Activated CD4-positive, alpha-beta T cell treated with anti-CD3 and anti-CD28 coated beads, Interleukin-2, amount 50 U/mL, for 48 hours (primary cell): ENCODE measurements around the gene PSMD1.
A peak's percentile ranks its signal among the peaks of the same experiment; 100 is the strongest.
"Not testable (repeated sequence)": the region's sequence is repeated elsewhere in the genome, so short reads cannot be mapped to it uniquely, and the experiment has no call there.

Experiments
- DNase-seq, 2 experiments: peaks; one replicate each; pipeline ENCODE4 v3.0.0-alpha.2; 2020

PSMD1 gene

DNA sequence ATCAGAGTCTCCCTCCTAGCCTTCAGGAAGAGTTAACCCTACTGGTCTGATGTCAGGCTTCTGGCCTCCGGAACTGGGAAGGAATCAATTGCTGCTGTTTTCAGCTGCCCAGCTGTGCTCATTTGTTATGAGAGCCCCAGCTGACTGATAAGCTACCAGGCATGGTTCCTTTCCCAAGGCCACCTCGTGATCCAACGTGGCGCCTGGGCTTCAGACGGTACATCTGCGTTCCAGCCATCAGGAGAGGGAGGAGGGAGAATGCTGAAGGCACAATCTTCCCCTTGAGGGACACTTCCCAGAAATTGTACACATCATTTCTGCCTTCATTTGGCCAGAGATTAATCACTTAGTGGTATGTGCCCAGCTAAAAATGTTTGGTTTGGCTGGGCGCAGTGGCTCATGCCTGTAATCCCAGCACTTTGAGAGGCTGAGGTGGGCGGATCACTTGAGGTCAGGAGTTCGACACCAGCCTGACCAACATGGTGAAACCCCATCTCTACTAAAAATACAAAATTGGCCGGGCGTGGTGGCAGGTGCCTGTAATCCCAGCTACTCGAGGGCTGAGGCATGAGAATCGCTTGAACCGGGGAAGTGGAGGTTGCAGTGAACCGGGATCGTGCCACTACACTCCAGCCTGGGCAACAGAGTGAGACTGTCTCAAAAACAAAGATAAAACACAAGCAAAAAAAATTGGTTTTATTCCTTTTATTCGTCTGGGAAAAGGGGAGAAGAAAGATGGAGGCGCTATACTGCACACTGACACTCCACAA lies 131.3 kb downstream of the PSMD1 start:
- no peak for DNase-seq

DNA sequence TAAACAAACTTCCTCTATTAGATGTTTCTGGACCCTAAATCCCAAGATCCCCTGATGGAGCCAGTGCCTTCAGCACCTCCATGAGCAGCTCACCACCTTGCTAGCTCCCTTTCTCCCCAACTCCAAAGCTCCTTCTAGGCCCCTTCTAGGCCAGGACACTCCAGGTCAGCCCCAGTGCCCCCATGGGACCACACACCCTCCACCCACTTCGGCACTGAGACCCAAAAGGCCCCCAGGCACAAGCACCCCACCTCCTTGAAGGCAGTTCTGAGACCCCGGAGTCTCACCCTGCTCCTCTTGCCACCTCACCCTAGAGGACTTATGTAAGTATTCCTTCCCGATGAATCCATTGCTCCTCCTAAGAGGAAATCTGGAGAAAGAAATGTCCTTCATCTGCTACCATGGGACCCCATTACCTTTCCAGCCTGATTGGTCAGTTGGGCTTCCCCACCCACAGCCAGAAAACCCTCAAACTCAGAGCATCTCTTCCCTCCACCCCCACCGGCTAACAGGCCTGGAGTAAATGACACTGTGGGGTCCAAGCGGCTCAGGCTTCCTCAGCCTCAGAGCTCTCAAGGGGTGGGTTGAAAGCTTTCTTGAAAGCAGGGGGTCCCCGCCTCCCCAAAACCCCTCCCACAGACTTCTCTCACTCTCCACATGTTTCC lies 132.0 kb downstream of the PSMD1 start:
- DNase-seq: no peak

DNA sequence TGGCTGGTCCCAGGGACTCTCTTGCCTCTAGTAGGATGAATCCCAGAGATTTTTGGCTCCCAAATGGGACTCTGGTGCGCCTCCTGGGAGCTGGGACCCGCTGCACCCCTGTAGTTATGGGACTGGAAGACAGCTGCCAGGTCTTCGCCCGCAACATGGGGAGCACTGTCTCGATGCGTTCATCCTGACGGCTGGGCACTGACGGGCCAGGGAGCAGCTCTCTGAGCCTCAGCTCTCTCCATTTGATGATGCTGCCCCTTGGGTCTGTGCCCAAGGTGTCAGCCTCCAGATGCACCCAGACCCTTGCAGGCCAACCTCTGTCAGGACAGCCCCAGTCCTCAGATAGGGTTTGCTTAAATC lies 132.5 kb downstream of the PSMD1 start:
- DNase-seq: no peak

DNA sequence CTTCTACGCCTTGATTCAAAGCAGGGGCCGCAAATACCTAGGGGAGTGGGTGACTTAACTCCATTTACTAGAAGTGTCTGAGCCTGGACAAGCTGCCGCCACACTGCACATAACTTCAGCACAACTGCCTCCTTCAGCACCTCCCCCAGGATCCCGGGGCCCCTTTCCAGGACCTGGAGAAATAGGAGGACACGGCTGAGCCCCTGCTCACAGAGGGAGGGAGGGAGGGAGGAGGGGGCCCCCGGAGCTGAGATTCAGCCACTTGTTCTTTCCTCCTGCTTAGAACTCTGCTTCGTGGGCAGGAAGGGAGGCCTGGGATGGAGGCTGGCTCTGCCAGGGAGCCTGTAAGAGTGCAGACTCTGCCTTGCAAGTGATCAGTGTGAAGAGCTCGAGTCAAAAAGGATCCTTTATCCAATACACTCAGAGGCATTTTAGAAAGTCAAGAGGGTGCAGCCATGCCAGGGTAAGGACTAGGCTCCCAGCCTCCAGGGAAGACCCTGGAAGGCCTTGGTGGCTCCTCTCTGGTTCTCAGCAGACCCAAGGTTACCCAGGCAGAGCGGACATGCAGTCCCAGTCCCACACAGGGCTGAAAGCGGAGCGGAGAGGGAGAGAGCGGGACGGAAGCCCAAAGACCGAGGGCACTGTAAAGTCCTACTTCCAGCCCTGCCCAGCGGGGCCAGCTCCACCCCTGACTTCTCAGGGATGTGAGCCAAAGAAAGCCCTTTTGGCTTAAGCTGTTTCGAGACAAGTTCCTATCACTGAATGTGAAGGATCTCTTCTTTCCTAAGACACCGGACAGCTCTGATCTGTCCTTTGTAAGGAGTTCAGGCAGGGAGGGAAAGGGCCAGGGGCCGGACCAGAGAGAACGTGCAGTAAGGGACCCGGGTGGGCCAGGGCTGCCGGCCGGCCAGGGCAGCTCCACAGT lies 133.2 kb downstream of the PSMD1 start:
- no peak for DNase-seq

DNA sequence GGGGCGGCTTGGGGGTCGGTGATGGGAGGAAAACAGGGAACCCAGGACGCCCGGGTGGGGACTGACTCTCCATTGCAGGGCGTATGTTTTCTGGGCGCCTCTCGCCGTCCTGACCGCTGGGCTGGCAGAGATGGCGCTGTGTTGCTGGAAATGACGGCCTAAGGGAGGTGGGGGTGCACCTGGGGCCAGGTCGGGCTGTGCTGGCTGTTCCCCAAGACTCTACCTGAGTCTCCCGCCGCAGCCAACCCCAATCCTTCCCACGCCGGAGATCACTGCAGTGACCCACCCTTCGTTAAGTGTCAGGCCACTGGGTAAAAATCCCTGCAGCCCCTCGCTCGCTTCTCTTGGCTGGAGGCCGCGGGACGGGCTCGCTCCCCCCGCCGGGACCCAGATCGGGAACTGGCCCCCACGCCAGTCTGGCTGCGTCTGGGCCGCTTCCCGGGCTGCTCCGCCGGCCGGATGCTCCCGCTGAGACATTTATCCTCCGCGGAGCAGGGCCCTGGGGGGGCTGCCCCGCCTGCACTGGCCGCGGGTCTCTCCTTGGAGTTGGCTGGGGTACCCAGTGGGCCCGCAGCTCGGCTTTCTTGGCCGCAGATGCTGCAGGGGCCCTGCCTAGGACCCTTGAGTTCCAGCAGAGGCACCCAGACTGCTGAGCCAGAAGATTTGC lies 134.0 kb downstream of the PSMD1 start:
- DNase-seq: no peak

DNA sequence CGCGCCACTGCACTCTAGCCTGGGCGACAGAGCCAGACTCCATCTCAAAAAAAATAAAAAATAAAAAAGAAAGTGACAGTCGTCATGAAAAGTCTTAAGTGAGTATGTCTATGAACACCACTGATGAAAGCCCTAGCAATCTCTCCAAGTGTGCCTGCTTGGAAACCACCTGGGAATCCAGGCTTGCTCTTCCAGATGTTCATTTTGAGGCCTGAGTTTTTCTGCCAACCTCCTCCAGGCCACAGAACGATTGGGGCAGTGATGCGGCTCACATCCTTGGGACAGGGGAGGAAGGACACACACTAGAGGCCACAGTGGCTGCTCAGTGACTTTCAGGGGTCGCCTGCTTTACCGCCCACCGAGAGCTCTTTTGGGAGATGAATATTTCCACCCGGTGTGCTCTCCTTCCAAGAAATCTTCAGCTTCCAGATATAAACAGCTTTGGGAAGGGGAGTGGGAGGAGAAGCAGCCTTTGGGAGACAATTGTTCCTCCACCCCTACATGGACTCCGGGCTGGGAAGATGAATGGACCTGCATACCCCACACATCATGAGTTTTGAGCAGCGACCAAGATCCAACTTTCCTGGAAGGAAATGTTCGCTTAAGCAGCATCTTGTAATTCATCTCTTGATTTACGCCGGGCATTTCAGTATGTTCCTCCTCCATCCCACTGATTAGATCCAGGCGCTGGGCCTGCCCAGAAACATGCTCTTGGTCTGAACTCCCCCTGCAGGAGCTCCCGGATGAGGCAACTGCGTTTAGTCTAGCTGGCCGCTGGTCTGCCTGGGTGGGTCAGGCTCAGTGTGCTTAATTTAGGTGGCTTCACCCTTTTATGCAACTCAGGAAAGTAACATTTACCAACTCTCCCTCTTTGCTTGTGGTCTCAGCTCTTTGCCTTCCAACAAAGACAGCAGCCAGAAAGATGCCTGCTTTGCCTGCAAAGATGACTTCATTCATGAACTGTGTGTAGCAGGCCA lies 135.5 kb downstream of the PSMD1 start:
- DNase-seq: no peak

DNA sequence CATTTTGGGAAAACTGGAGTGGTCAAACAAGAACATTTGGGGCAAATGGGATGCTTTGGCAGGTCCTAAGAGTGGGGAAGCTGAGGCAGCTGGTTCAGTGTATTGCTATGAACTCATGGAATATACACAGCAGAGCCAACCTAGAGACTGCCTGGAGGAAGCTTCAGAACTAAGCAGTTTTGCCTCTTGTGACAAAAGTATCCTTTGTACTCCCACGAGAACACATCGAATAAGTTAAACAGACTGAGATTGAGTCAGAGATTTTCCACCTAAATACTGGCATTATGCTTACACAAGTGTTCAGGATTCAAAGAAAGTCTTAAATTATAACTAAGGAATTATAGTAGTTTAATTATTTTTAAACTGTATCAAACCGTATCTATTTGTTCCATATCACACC lies 136.5 kb downstream of the PSMD1 start:
- no peak for DNase-seq

DNA sequence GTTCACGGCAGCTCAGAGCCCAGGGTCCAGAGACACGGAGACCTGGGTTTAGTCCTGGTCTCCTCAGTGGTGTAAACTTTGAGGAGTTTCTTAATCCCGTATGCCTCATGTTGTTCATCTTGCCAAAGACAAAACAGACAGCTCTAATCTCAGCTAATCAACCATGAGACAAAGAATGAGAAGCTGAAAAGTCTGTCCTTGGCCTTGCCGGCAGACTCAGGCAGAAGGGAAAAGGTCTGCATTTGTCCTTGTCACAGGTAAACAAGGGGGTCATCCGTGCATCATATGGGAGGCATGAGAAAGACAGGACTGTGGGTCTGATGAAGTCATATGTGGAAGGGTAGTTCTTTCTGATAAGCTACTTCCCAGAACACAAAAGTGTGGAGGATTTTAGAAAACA lies 139.9 kb downstream of the PSMD1 start:
- no peak for DNase-seq

DNA sequence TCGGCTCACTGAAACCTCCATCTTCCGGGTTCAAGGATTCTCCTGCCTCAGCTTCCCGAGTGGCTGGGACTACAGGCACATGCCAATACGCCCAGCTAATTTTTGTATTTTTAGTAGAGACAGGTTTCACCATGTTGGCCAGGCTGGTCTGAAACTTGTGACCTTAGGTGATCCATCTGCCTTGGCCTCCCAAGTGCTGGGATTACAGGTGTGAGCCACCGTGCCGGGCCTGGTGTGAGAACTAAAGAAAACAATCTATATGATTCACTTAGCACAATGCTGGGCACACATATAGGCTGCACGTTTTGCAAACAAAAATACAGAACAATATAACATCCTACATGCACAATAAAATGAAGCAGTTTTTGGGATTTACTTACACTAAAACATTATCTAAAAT lies 140.5 kb downstream of the PSMD1 start:
- DNase-seq: not testable (repeated sequence)

DNA sequence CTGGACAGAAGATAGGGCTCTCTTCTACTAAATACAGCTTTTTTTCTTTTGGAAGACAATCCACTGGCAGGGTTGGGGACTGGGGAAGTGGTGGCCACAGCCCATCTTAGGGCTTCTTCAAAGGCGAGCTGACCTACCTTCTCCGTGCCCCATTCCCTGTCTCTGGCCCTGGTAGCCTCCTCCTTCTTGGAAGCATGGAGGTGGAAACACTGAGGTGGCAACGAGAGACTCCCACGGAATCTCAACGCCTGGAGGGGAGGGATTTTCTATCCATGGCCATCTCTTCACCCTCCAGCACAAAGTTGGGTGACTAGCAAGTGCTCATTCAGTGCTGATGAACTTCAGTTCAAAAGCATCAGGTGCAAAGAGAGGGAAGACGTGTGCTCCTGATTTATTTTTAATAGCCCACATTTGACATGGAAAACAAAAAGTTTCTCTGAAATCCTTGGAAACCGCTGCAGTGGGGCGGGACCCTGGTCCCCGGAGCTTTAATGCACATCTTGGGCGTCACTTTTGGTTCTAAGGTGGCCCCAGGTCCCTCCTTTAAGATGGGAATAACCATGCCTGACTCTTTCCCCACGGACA lies 141.1 kb downstream of the PSMD1 start:
- DNase-seq: no peak

DNA sequence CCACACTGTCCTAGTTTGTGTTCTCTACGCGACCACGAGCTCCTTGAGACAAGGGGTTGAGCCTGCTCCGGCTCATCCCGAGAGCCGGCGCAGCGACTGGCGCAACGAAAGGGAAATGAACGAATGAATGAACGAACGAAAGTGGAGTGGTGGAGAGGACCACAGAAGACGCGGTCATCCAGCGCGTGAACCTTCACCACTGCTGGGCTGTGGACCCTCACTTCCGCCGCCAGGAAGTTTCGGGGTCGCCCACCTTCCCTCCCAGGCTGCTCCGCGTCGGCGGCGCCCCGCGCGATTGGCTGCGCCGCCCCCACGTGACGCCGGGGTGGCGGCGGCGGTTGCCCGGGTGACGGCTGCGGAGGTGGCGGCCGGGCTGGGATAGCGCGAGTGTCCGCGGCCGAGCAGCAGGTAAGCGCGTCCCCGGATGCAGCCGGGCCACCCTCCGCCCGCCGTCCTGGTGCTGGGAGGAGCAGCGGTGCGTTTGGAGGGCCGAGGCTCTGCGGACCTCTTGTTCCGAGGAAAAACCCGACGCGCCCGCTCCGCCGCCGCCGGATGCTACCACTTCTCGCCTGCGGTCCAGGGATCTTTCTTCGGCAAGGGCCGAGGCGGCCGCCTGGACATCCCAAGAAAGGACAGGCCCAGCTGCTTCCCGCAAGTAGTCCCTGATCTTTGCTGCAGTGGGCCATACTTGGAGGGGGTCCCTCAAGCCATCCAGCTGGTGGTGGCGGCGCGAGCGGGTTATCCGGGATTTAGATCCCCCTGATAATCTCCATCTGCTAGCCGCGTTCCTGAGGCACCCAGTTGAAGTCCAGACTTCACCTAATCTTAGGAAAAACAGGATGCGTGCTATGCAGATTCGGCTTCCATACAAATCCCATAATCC lies 141.9 kb downstream of the PSMD1 start, which contains the start of gene ARMC9:
TSS of gene ARMC9 (plus strand) at position 341 of the 883 bp plus-strand sequence. CDS start 7,608 bp downstream, outside the sequence.
- DNase-seq: peak; percentile 74 to 80

DNA sequence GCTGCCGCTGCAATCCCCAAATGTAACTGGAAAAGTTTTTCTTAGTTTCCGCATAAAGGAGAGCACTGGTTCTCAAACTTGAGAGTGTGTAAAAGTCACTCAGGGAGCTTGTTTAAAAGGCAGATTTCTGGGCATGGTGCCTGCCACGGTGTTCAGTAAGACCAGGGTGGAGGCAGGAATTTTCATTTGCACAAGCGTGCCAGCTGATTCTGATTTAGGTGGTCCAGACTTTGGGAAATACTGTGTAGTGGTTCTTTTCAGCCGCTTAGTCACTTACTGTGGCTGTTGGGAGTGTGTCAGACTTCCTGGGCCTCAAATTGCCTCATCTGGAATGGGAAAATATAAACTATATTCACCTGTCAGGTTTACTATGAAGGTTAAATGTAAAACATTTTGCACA lies 142.6 kb downstream of the PSMD1 start:
- no peak for DNase-seq

DNA sequence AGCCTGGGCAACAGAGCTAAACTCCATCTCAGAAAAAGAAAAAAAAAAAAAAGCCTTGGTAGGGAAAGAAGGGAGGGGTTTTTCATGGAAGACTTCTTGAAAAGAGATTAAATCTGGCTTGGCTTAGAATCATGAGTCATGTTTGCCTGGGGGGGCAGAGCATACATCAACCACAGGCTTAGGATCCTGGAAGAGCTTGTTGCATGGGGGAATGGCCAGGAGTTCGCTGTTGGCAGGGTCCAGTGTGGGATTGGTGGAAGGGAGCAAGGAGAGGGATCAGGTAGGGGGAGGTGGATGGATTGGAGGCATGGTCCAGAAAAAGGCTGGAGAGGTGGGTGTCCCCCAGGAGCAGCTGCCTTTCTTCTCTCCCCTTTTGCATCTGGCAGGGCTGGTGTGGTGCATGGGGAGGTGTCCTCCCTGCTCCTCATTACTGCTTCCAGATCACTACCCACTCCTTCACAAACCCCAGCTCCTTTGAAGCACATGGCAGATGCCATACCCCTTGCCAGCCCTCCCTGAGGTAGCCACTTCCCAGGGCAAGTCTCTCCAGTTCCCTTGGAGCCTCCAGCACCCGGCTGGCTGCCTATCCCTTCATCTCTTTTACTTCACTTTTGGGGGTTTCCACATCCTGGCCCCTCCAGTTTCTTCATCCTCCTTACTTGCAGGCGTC lies 144.3 kb downstream of the PSMD1 start:
- DNase-seq: no peak

DNA sequence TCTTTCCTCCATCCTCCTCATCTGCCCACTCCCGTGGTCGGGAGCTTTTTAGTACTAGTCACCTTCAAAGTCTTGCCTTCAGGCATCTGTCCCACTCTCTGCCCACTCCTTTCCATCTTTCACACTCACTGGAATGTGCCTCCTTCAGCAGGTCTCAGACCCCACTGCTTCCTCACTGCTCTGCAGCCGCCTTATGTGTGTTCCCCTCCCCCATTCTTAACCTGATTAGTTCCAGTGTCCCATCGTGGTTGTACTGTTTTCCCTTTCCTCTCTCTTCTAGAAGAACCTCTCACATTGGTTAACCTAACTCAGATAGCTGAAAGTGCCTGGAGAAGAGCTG lies 144.8 kb downstream of the PSMD1 start:
- DNase-seq: no peak

DNA sequence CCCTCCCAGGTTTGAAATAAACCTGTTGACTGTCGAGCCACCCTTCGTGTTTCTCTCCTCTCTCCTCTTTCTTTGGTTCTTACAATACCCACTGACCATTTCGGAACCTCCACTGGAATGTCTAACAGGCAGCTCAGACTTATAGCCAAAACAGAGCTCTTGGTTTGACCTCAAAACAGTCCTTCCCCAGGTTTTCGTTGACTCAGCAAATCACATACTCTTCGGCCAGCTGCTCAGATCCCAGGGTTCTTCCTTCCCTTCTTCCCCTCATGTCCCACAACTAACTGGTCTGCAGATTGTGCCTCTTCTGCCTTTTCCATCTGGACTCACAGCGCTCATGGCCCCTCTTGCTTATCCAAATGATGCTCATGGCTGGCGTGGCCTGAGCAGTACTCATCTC lies 146.4 kb downstream of the PSMD1 start:
- DNase-seq: no peak

DNA sequence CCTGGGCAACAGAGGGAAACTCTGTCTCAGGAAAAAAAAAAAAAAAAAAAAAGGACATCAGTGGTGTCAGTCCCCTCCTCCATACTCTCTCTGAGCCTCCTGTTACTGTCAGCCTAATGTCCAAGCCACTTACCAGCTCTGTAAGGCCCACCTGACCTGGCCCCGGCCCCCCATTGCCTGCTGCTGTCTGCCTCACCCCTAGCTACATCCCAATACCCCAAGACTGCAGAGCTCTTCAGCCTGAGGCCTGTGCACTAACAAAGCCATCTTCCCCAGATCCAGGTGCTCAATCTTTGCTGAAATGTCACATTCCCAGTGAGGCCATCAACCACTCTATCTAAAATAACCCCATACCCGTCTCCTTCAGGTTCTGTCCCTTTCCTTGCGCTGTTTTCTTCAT lies 147.5 kb downstream of the PSMD1 start:
- DNase-seq: no peak

DNA sequence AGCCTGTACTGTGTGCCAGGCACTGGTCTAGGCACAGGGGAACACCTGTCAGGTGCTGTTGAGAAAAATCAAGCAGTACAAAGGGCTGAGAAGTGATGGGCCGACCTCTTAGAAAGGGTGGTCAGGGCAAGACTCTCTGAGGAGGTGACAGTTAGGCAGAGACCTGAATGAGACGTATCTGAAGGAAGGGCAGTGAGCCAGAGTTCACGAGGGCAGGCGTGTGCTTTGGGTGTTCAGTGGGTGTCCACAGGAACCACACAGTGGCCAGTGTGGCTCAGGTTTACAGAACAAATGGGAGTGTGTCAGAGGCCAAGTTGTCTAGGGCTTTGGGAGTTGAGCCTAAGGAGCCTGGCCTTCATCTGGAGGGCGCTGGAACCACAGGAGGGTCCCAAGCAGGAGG lies 147.9 kb downstream of the PSMD1 start:
- DNase-seq: no peak

DNA sequence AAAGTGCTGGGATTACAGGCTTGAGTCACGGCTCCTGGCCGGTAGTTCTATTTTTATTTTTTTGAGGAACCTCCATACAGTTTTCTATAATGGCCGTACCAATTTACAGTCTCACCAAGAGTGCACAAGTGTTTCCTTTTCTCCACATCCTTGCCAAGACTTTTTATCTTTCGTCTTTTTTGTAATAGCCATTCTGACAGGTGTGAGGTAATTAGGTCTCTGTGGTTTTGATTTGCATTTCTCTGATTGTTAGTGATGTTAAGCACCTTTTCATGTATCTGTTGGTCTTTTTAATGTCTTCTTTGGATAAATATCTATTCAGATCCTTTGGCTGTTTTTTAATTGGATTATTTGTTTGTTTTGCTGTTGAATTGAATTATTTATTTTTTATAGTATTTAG lies 151.1 kb downstream of the PSMD1 start:
- DNase-seq: no peak

DNA sequence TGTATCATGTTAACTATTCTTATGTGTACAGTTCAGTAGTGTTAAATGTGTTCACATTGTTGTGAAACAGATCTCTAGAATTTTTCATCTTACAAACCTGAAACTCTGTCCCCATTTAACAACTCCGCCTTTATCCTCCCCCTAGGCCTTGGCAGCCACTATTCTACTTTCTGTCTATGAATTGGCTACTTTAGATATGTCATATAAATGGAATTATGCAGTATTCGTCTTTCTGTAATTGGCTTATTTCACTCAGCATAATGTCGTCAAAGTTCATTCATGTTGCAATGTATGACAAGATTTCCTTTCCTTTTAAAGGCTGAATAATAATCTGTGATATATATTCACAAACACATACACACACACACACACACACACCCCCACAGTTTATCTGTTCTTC lies 154.1 kb downstream of the PSMD1 start:
- DNase-seq: no peak

DNA sequence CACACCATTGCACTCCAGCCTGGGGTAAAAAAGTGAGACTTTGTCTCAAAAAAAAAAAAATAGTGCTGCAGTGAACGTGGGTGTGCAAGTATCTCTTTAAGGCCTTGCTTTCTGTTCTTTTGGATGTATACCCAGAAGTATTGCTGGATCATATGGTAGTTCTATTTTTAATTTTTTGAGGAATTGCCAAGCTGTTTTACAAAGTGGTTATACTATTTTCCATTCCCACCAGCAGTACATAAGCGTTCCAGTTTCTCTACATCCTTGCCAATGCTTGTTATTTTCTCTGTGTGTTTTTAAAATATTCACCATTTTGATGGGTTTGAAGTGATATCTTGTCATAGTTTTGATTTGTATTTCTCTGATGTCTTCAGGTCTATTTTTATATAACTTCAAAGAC lies 154.8 kb downstream of the PSMD1 start:
- no peak for DNase-seq
